ENCODE data around the gene MCM6. TPM values are rescaled to one million over a fixed set of nuclear protein-coding genes. Genes with fewer than 3 reads are reported as not detected.
"Not testable (repeated sequence)": the region's sequence is repeated elsewhere in the genome, so short reads cannot be mapped to it uniquely, and the experiment has no call there.

MCM6 gene
- total RNA-seq, 1 experiment from 2014 or later, result 29.9 TPM

DNA sequence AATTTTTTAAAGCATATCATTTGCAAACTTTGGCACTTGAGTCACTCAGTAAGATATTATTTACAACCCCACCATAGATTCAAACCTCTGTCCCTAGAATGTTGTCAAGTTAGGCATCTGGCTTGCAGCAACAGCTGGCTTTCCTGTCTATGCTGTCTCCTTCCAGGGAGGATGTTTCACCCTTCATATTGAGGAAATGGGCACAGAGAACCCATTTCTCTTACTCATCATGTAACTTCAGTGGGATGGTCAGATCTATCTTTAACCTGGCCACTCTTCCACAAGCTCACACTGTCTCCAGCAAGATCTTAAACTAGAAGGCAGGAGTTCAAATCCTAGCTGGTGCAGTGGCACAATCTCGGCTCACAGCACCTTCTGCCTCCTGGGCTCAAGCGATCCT, 55.1 kb downstream of the MCM6 start:
- no peak for DNase-seq (ENCODE audit: low read depth)

DNA sequence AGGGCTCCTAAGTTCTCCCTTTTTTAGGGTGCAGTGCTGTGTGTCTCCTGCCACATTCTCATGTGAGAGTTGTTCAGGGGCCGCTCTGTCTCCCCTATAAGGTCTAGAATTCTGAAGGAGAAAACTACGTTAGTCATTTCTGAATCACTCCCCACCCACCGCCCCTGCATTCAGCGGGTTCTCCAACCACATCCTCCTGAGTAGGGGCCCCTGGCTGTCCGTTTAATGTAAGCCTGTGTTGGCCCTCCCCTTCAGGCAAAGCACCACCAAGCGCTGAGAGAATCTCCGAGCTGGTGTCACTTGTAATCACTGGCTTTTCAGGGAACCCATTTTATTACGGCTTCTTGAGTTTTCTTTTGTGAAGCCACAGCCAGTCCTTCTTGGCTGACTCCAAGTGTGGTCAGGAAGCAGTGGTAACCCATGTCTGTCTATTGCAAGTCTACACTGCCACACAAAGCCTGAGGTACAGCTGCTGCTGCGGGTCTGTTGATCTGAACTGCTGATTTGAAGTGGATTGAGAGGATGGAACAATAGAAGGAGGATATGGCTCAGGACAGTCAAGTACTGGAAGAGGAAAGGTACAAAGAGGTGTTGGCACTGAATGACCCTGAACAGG, 56.1 kb downstream of the MCM6 start:
- peak; percentile 85 for DNase-seq (ENCODE audit: low read depth)

DNA sequence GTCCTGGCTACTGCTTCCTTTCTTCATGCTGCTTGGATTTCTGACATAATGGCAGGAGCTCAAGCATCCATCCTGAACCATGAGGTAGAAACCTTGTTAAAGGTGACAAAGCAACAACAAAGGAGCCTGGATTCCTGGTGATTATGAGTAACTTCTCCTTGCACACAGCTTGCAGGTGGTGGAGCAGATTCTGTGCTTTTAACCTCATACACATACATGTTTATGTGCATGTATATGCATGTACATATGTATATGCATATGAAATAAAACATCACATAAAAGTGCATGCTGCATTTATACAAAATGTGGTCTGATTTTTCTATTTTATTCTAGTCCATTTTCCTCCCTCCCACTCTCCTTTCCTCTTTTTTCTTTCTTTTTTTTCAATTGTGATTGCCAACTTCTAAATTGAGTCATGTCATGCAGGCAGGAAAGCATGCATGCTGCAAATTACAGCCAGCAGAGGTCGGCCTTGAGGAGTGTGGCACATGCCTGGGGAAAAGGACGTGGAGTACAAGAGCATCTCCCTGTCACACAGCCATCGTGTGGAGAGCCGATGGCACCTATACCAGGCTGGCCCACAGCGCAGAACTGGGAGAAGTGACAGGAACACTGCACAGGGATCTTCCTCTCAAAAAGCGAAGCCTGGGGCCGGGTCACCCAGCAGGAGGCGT, 57.2 kb downstream of the MCM6 start:
- DNase-seq (ENCODE audit: low read depth), result peak; percentile 42

DNA sequence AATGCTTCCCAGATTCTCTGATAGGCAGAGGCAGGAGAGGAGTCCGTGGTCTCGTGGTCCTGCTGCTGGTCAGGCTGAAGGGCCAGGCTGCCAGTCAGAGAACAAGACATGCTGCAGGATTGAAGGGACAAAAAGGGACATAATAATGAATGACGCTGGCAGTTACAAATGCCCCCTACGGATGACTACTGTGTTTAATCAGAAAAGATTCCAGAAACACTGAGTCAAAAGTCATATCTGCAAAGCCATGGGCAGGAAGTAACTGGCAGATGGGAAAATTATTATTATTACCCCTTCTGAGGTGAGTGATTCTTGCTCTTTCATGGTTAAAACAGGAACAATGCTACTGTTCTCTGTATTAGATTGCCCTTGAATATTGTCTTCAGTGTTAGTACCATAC, 58.3 kb downstream of the MCM6 start:
- no peak for DNase-seq (ENCODE audit: low read depth)

DNA sequence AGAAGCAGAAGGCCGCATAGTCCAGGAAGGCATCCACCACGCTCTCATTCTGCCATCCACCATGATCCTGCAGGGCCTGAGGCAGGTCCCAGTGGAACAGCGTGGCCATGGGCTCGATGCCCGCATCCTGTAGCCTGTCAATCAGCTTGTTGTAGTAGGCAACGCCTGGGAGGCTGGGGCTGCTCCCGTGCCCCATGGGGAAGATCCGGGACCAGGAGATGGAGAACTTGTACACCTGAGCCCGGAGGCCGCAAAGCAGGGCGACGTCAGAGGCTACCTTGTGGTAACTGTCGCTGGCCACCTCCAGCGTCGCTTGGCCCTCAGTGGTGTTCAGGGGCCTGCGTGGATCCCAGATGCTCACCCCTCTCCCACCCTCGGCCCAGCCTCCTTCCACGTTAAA, 58.8 kb downstream of the MCM6 start:
- DNase-seq (ENCODE audit: low read depth), result no peak

DNA sequence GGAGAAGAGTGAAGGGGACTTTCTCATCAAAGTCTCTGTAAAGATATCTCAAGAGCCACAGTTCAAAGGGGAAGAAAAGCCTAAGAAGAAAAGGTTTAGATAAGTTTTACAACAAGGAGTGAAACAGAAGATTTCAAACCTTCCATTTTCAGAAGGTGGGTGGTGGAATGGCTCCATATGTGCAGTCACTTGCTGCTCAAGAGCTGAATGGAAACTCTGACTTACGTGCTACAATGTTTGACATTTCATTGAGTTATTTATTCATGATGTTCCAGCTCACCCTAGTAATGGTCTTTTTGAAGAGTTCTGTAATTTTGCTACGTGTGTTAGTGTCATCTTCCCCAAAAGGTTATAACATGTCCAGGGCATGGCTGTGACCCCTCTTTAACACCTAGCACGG, 61.0 kb downstream of the MCM6 start:
- no peak for DNase-seq (ENCODE audit: low read depth)

DNA sequence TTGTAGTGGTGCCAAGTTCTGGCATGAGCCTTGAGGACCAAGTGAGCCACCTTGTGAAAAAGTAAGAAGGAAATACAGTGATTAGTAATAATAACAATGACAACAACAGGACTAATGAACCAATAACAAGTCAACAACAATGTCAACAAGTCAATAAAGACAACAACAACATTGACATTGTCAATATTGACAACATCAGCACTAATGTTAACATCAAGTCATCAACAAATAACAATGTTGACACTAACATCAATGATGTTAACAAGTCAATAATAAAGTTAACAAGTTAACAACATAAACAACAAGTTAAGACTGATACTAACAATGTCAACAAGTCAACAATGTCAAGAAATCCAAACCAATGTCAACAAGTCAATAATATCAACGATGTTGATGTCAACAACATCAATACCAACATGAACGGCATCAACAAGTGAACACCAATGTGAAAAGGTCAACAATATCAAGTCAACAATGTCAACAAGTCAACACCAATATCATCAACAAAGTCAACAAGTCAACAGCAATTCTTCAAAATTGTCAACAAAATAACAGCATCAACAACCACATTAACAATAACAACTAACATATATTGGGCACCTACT, 63.2 kb downstream of the MCM6 start:
- DNase-seq (ENCODE audit: low read depth), result no peak

DNA sequence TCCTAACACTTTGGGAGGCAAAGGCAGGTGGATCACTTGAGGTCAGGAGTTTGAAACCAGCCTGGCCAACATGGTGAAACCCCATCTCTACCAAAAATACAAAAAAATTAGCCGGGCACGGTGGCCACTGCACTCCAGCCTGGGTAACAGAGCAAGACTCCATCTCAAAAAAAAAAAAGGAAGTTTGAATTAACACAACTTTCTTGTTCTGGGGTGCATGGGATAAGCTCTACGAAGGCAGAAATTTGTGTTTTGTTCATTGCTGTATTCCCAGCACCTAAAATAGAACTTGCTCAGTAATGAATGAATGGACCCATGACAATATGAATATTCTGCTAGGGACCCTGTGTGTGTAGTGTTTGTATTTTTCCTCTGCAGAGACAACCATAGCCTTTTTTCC, 68.4 kb downstream of the MCM6 start:
- DNase-seq (ENCODE audit: low read depth), result not testable (repeated sequence)

DNA sequence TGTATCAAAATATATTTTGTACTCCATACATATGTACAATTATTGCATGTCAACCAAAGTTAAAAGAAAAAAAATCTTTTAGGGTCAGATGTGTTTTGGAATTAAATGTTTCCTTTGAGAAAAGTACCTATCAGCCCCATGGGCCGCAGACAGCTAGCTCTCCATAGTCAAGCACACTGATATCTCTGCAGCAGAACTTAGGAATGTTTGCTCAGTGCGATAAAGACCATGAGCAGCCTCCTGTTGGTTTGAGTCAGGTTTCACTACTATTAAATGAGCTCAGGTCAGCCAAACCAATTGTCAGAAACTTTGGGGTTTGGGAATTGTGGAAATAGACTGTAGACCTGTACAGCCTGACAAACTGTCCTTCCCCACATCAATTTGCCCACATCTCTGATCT, 73.0 kb downstream of the MCM6 start:
- no peak for DNase-seq (ENCODE audit: low read depth)

DNA sequence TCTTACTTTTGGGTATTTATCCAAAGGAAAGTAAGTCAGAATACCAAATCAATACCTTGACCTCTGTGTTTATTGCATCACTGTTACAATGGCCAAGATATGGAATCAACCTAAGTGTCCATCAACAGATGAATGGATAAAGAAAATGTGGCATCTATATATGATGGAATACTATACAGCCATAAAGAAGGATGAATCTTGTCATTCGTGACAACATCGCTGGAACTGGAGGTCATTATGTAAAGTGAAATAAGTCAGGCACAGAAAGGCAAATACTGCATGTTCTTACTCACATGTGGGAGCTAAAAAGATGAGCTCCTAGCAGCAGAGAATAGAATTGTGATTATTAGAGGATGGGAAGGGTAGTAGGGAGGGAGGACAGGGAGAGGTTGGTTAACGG, 73.9 kb downstream of the MCM6 start:
- DNase-seq (ENCODE audit: low read depth), result no peak

DNA sequence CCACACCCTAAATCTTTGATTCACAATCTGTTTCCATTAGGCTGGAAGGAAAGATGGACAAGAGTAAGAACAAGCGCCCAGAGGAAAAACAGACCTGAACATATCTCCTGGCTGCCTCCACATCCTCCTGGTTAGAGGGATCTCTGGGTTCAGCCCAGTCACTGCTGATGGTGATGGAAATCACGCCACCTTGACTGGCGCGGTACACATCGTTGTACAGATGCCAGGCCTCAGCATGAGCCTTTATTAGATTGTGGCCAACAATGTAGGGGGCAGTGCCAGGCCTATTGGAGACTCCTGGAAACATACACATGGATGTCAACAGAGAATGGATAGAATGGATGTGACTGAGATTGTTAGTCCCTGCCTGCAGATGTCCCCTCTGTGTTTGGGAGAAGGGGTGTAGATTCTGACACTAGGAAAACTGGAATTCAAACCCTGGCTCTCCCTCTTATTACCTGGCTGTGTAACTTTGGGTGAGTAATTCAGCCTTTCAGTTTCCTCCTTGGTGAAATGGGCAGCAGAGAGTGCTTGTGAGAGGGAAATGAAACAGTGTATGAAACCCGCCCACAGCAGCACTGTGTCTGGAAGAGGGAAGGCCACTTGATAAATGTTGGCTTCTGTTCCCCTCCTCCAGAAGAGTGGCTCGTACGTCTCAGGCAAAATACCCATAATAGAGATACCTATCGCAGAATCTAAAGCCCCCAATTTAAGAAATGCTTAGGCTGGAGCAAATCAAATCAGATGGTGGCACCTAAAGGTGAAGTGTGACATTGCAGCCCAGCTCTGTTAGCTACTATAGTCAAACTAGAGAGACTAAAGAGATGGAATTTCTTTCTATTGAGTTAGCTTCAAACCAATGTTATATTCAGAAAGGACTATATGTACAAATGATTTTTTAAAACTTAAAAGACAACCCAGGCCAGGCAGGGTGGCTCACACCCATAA, 75.5 kb downstream of the MCM6 start:
- DNase-seq (ENCODE audit: low read depth), result no peak

DNA sequence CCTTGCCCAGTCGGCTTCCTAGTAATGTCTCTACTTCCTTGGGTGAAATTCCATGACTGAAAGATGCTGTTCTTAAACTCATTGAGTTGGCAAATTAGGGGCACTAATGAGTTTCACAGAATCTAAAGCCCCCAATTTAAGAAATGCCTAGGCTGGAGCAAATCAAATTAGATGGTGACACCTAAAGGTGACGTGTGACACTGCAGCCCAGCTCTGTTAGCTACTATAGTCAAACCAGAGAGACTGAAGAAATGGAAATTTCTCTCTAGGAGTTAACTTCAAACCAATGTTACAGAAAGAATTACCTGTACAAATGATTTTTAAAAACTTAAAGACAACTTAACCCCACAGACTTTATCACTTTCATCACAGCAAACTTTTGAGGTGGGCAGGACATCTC, 76.5 kb downstream of the MCM6 start:
- no peak for DNase-seq (ENCODE audit: low read depth)

DNA sequence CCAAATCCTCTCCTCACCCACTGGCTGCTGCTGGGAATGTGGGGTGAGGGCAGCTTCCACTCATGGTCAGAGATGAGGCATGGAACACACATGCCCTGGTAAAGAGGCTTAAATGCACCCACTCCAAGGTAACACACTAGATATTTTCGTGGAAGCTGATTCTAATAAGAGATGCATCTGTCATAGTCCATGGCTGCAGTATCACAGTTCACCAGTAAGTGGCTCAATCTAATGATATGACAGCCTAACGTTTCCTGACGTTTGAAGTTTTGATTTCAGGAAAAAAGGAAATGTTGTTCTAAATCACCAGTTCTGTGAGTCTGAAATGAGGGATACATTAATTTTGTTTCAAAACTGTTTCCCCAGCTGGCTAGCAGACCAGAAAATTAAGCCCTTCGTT, 77.5 kb downstream of the MCM6 start:
- no peak for DNase-seq (ENCODE audit: low read depth)

DNA sequence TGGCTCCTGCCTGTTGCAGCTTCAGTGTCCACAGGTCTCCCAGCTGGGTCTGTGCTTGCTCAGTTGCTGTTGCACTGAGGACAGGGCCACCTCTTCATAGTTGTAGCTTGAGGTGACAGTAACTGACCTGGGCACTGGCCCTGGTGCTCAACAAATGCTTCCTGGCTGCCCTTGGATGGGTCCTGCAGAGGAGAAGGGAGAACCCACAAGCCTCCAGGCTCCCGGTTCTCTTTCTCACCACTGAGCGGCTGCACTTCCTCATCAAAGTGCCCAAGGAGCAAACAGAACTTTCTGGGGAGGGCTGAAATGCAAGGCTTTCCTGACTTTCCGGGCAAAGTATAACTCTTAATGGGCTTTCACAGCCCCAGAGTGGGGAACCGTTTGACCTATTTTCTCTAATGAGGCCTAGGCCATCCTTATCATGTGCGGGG, 78.0 kb downstream of the MCM6 start:
- DNase-seq (ENCODE audit: low read depth), result no peak

DNA sequence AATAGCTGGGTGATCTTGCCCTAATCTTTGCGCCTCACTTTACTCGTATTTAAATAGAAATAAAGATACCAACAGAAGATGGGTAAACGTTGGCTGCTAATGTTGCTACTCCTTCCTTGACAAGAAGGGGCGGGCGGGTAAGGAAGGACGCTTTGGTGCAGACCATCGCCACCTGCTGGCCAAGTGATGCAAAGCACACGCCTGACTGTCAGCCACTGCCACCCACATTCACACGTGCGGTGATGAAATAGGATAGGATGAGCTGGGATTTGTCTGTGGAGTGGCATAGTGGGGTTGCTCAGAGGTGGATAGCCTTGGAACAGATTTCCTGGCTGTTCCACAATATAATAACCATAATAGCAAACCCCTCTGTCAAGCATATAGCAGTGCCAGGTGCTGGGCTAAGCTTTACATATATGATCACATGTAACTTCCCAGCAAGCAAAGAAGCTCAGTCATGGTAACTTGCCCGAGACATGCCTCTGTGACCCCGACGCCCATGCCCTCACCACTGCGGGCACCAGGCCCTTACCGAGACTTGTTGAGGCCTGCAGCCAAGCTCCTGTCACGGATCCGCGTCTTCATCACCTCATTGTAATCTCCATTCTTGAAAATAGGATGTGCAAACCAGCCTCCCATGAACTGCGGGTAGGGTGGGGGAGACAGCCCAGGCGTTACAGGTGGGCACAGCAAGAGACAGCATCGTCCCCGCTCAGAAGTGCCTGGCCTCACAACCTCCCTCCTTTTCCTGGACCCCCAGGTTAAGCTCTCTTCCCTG, 78.6 kb downstream of the MCM6 start:
- DNase-seq (ENCODE audit: low read depth), result peak; percentile 81

DNA sequence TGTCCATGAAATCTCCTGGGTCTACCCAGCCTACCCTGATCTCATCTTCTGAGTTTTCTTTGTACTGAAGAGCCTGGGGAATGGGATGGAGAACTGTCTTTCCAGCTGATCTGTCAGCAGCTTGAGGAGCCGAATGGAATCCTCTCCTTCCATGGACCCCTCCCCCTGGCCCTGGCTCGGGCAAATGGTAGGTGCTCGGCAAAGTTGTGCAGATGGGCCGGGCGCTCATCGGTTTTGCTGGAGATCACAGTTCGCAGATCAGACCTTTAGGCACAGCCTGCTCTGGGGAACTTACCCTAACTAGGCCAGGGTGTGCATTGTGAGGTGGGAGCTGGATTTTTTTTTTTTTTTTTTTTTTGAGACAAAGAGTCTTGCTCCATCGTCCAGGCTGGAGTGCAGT, 79.6 kb downstream of the MCM6 start:
- no peak for DNase-seq (ENCODE audit: low read depth)

DNA sequence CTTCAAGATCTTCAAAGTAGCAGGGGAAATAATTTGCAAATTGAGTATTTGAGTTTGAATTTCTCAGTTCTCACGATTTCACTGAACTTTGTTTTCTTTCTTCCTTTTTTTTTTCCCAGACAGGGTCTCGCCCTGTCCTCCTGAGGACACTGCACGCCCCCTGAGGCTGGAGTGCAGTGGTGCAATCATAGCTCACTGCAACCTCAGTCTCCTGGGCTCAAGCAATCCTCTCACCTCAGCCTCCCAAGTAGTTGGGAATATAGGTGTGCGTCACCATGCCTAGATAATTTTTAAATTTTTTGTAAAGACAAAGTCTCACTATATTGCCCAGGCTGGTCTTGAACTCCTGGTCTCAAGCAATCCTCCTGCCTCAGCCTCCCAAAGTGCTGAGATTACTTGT, 80.6 kb downstream of the MCM6 start:
- DNase-seq (ENCODE audit: low read depth), result not testable (repeated sequence)

DNA sequence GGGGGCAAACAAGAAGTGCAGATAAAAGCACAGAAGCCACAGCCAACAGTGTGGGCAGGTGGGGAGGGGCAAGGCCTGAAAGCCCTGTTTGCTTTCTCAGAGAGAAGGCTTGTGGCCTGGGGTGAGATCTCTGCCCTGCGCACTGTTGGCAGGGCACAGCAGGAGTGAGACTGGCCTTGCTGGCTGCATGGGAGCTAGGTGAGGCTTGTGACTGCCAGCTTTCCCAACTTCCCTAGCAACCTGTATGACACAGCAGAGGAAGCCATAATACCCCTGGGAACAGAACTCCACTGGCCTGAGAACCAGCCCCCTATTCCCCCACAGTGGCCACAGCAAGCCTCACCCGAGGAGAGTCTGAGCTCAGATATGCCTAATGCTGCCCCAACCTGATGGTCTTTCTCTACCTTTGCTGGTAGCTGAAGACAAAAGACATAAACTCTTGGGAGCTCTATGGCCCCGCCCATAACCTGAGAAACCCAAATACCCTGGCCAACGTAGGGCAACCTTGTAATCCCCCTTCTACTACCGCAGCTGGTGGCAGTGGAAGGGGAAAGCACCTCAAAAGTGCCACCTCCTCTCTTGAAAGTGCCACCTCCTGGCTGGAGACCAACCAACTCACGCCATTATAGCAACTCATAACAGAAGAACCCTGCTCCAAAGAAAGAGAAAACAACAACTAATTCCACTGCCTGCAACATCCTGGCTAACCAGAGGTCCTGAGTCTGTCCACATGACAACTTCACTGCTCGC, 83.7 kb downstream of the MCM6 start:
- peak; percentile 16 for DNase-seq (ENCODE audit: low read depth)

DNA sequence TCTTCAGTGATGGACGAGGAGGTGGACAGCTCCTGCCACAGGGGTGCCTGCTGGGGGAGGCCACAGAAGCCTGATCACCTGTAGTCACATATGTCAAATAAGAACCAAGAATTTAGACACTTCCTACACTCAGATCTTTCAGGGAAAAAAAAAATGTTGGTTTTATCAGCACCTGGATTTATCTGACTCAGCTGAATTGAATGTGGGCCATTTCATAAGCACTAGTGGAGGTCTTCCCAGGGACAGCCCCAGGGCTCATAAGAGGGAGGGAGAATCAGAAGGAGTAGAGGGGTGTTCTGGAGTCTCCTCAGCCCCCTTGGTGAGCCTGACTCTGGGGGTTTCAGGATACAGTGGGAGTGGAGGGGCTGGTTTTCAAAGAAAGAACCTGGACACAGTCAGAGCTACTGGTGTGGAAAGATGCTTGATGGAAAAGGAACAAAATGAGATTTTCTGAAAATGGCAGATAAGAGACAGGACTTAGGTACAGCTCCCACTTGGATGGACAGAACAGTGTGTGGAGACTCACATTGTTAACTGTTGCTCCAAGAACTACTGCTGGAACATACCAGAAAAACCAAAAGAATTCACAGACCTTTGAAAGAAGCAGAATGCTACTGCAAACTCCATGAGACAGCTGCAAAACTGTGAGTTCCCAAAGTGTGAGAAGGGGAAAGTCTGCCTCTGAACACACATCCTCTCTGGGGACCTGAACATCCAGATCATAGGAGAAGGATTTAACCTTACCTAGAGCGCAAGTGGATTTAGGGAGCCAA, 84.6 kb downstream of the MCM6 start:
- DNase-seq (ENCODE audit: low read depth), result peak; percentile 29

DNA sequence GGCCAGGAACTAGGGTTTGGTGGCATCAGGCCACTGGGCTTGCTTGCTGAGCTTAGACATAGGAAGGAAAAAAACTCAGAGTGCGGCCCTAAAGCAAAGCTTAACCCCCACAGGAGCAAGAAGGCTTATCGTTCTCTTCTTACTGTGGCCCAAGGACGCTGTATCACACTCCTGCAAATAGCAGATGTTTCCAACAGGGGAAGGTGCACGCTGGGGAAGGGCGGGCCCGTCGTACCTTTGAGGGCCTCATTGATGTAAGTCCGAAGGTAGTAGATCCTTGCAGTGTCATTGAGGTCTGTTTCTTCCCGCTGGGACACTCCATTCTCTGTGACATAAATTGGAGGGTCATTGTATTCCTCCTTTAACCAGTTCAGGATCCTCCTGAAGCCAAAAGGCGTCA, 85.8 kb downstream of the MCM6 start:
- no peak for DNase-seq (ENCODE audit: low read depth)

All from HT1080 (cell line).